ENCODE data around the gene C2CD2. TPM values are rescaled to one million over a fixed set of nuclear protein-coding genes. Genes with fewer than 3 reads are reported as not detected.

C2CD2 gene
- total and polyA plus RNA-seq, 10 of the 15 experiments (the other 5 are each of a cell fraction or from before 2014, with no cell fraction given), result 2.2 to 30.9 (median 9.9) TPM

- H3K4me2 ChIP-seq (ENCODE audit: control insufficient read depth, insufficient read depth), result no peak overlapping the region
- FAIRE-seq (no peak), ATAC-seq (no peak), DNase-seq (ENCODE audit: low read depth, low spot score) (no peak)
- ChIA-PET CTCF (interaction anchor here (2.3 kb wide), 1 partner anchor 215 kb away, joined by 6 read pairs; no protein-coding TSS in a partner anchor), SMC1A (ENCODE audit: uncharacterized antibody, unreplicated experiment) (no interaction called here), POLR2A (no interaction called here), RAD21 (ENCODE audit: unreplicated experiment) (no interaction called here)
- intact Hi-C loops (cut with micrococcal nuclease; ENCODE audit: unreplicated experiment), result loop anchor here (5.0 kb wide), 1 partner anchor 214 kb away; no protein-coding TSS in a partner anchor
- no peaks in the 10 kb centered on the region for H3K9me3 ChIP-seq (replicated peaks; ENCODE audit: control insufficient read depth, insufficient read depth, low read length)
- H3K79me2 ChIP-seq (ENCODE audit: control insufficient read depth, insufficient read depth, low read length), result no peaks in the 10 kb centered on the region
- H4K20me1 ChIP-seq (ENCODE audit: control insufficient read depth, insufficient read depth), result no peaks in the 10 kb centered on the region
- H2AFZ ChIP-seq (ENCODE audit: control insufficient read depth, low read depth, low read length), result no peak overlapping the region
- TF ChIP-seq PRDM15 (CRISPR knock-in tag; IDR thresholded peaks at IDR 0.05) (no peak), ATF2 (IDR thresholded peaks at IDR 0.05; ENCODE audit: low read length) (no peak), NRF1 (conservative IDR thresholded peaks at IDR 0.05; ENCODE audit: low read depth, low read length) (no peak), SMAD5 (IDR thresholded peaks at IDR 0.05; ENCODE audit: low read depth) (no peak), PAX5 (IDR thresholded peaks at IDR 0.05; ENCODE audit: borderline replicate concordance, low read depth, low read length) (no peak), CBX3 (IDR thresholded peaks at IDR 0.05; ENCODE audit: borderline replicate concordance, low read depth) (no peak), SKIL (IDR thresholded peaks at IDR 0.05; ENCODE audit: low read depth, poor library complexity, severe bottlenecking) (no peak), MTA3 (IDR thresholded peaks at IDR 0.05; ENCODE audit: borderline replicate concordance, low read length) (no peak), RFX5 (IDR thresholded peaks at IDR 0.05; ENCODE audit: low read depth, low read length) (no peak), ZNF274 (IDR thresholded peaks at IDR 0.05; ENCODE audit: insufficient read depth, insufficient read length) (no peak), IRF5 (IDR thresholded peaks at IDR 0.05; ENCODE audit: borderline replicate concordance) (no peak), MTA2 (IDR thresholded peaks at IDR 0.05; ENCODE audit: low read depth) (no peak)
- WGBS (ENCODE audit: insufficient coverage, insufficient replicate concordance, low lambda C conversion rate, missing lambda C conversion rate), result 98% methylated on average over 8 of the region's 8 CpGs
- no peak overlapping the region for H3K9ac ChIP-seq (ENCODE audit: control insufficient read depth, insufficient read depth, low read length)
- H3K4me3 ChIP-seq, result no peak overlapping the region
- no TSS peak for BruUV-seq (replicated peaks)
- in situ Hi-C loops (cut with MboI), result no loop called here
- H3K36me3 ChIP-seq (ENCODE audit: control insufficient read depth in 2 of 2, insufficient read depth in 2 of 2, low read length in 1 of 2), result peaks cover 7 to 23% of the 10 kb centered on the region in 2 experiments
- H3K4me1 ChIP-seq (ENCODE audit: control insufficient read depth, insufficient read depth, low read length), result peaks cover 7% of the 10 kb centered on the region
- no peaks in the 10 kb centered on the region for H3K27me3 ChIP-seq (replicated peaks in 1 of 2; ENCODE audit: control insufficient read depth in 2 of 2, insufficient read depth in 2 of 2, low read length in 1 of 2)
- no peak overlapping the region for H3K27ac ChIP-seq (ENCODE audit: control insufficient read depth, insufficient read depth)
These were observed 50.9 kb downstream of the C2CD2 start for GRCh38 chr21:41902946-41903345.

Data from GM12878 (cell line).